CD14-positive monocyte (primary cell): ENCODE measurements around the gene SNRNP27. TPM values are rescaled to one million over a fixed set of nuclear protein-coding genes. Genes with fewer than 3 reads are reported as not detected.

Source experiments
- DNase-seq, 3 donors: peaks; one replicate each; pipeline ENCODE4 v3.0.0-alpha.2; 2011 to 2022
- H2AFZ ChIP-seq: 2 replicates; pipeline ENCODE4 v1.6.0; 2012; ENCODE audit warnings: mild to moderate bottlenecking, low read depth, low read length, inconsistent platforms; ENCODE audit not compliant: insufficient read depth, poor library complexity, severe bottlenecking
- H3K27ac ChIP-seq, 2 donors: 1 replicate in 1 of 2; 2 replicates in 1 of 2; pipeline ENCODE4 v1.5.1; 2012 to 2013; ENCODE audit warnings: low read length in 2 of 2, control low read depth in 1 of 2, inconsistent platforms in 1 of 2, low read depth in 1 of 2, mild to moderate bottlenecking in 1 of 2
- H3K27me3 ChIP-seq, 2 donors: one replicate each; pipeline versions ENCODE4 v1.6.0 to v1.6.1; 2011 to 2013; ENCODE audit warnings: low read length in 2 of 2; ENCODE audit not compliant: control insufficient read depth in 2 of 2, insufficient read depth in 2 of 2
- H3K36me3 ChIP-seq, 2 donors: replicated peaks in 1 of 2; 1 replicate in 1 of 2; 2 replicates in 1 of 2; pipeline versions ENCODE4 v1.5.1 to v1.6.1; 2012 to 2013; ENCODE audit warnings: low read length in 2 of 2, control low read depth in 1 of 2, inconsistent platforms in 1 of 2, mild to moderate bottlenecking in 1 of 2; ENCODE audit not compliant: insufficient read depth in 2 of 2, control insufficient read depth in 1 of 2
- H3K4me1 ChIP-seq, 2 donors: 1 replicate in 1 of 2; 2 replicates in 1 of 2; pipeline versions ENCODE4 v1.5.1 to v1.6.1; 2012 to 2013; ENCODE audit warnings: low read length in 2 of 2, control low read depth in 1 of 2, inconsistent platforms in 1 of 2, mild to moderate bottlenecking in 1 of 2, moderate library complexity in 1 of 2; ENCODE audit not compliant: insufficient read depth in 2 of 2, control insufficient read depth in 1 of 2
- H3K4me2 ChIP-seq: replicated peaks from 2 replicates; pipeline ENCODE3; 2012; ENCODE audit warnings: low read length, moderate library complexity, mild to moderate bottlenecking; ENCODE audit not compliant: poor library complexity, severe bottlenecking; ENCODE audit errors: extremely low read depth
- H3K4me3 ChIP-seq, 3 experiments: fragments of 200-600 bp in 1 of 3; sonication (generic) in 1 of 3; replicated peaks in 1 of 3; 1 replicate in 2 of 3; 2 replicates in 1 of 3; pipeline ENCODE4 v1.5.1; 2011 to 2013; ENCODE audit warnings: low read length in 3 of 3, mild to moderate bottlenecking in 3 of 3, control low read depth in 2 of 3, low read depth in 2 of 3, inconsistent platforms in 1 of 3, moderate library complexity in 1 of 3
- H3K79me2 ChIP-seq: 2 replicates; pipeline ENCODE4 v1.6.0; 2012; ENCODE audit warnings: mild to moderate bottlenecking, control low read depth, inconsistent platforms, low read length, moderate library complexity; ENCODE audit not compliant: insufficient read depth
- H3K9ac ChIP-seq: 2 replicates; pipeline ENCODE4 v1.6.0; 2017; ENCODE audit warnings: low read length, mild to moderate bottlenecking; ENCODE audit not compliant: insufficient read depth, poor library complexity, severe bottlenecking
- H3K9me3 ChIP-seq, 2 donors: replicated peaks in 1 of 2; 1 replicate in 1 of 2; 2 replicates in 1 of 2; pipeline versions ENCODE4 v1.5.1 to v1.6.1; 2012 to 2013; ENCODE audit warnings: low read length in 2 of 2, control low read depth in 1 of 2; ENCODE audit not compliant: control insufficient read depth in 1 of 2, insufficient read depth in 1 of 2
- H4K20me1 ChIP-seq: 2 replicates; pipeline ENCODE4 v1.6.0; 2012; ENCODE audit warnings: mild to moderate bottlenecking, low read length, control low read depth, moderate library complexity; ENCODE audit not compliant: insufficient read depth
- H3K27ac Mint-ChIP-seq, 7 donors: one replicate each; pipeline ENCODE4 v1.8.0; 2020; ENCODE audit warnings: mild to moderate bottlenecking in 7 of 7, mixed read lengths in 7 of 7, moderate library complexity in 6 of 7, inconsistent platforms in 2 of 7
- H3K27me3 Mint-ChIP-seq, 3 donors: one replicate each; pipeline ENCODE4 v1.8.0; 2021 to 2022; ENCODE audit warnings: low read depth in 3 of 3, mild to moderate bottlenecking in 3 of 3, mixed read lengths in 3 of 3, moderate library complexity in 3 of 3, inconsistent platforms in 1 of 3
- H3K36me3 Mint-ChIP-seq, 2 donors: one replicate each; pipeline ENCODE4 v1.8.0; 2020; ENCODE audit warnings: mixed read lengths in 2 of 2, inconsistent platforms in 1 of 2, mild to moderate bottlenecking in 1 of 2
- H3K4me1 Mint-ChIP-seq: one replicate; pipeline ENCODE4 v1.8.0; 2020; ENCODE audit warnings: mild to moderate bottlenecking, mixed read lengths
- H3K4me3 Mint-ChIP-seq, 2 donors: one replicate each; pipeline ENCODE4 v1.8.0; 2020; ENCODE audit warnings: mild to moderate bottlenecking in 2 of 2, mixed read lengths in 2 of 2, moderate library complexity in 1 of 2
- H3K9me3 Mint-ChIP-seq, 7 donors: one replicate each; pipeline ENCODE4 v1.8.0; 2020 to 2022; ENCODE audit warnings: mixed read lengths in 7 of 7, mild to moderate bottlenecking in 6 of 7, moderate library complexity in 6 of 7, inconsistent platforms in 2 of 7
- CTCF ChIP-seq: fragments of 200-600 bp; IDR thresholded peaks from one replicate; pipeline ENCODE4 v1.8.0; 2022; ENCODE audit warnings: antibody characterized with exemption, mild to moderate bottlenecking
- WGBS: methylation state at CpG from one replicate; pipeline ENCODE4 v1.1.5; 2013; ENCODE audit warnings: missing lambda C conversion rate; ENCODE audit not compliant: insufficient coverage; 5-methylcytosine and 5-hydroxymethylcytosine counted together
- intact Hi-C, 2 donors: fragments of 100-400 bp; cut with micrococcal nuclease; formaldehyde crosslinking; loops; one replicate each; pipeline versions ENCODE4 v1.15.0 to v1.15.1; 2023
- polyA plus RNA-seq, 3 donors: library from polyadenylated mRNA; depleted of rRNA in 1 of 3; unstranded in 2 of 3; stranded (reverse) in 1 of 3; fragments of 300-500 nt in 2 of 3; fragments of >200 nt in 1 of 3; fragmentation: Illumina TruSeq in 2 of 3; gene quantifications; 1 replicate in 2 of 3; 2 replicates in 1 of 3; pipeline ENCODE4 v1.2.3, GENCODE V29; 2012 to 2021

The SNRNP27 gene
- polyA plus RNA-seq, 3 donors = 15.6 to 54.8 (median 47.4) TPM

- TF ChIP-seq CTCF = no peak
- Histone ChIP-seq H3K9me3 (no peaks in the 10 kb centered on the region), H3K79me2 (peaks cover 58% of the 10 kb centered on the region), H3K27me3 (no peaks in the 10 kb centered on the region), H3K4me2 (peak within 1 kb of the TSS; percentile 77), H3K9ac (peak within 1 kb of the TSS; percentile 92), H2AFZ (peak within 1 kb of the TSS; percentile 66), H4K20me1 (peaks cover 18% of the 10 kb centered on the region), H3K4me1 (peaks cover 37 to 51% of the 10 kb centered on the region in 2 donors), H3K4me3 (peak within 1 kb of the TSS; percentile 85 to 98 (median 88)), H3K36me3 (peaks cover 24 to 36% of the 10 kb centered on the region in 2 donors), H3K27ac (peak within 1 kb of the TSS; percentile 92 to 97)
- WGBS = under 1% methylated on average over 76 of the region's 81 CpGs
- Mint-ChIP-seq H3K36me3 (peaks cover 36 to 47% of the 10 kb centered on the region in 2 donors), H3K27me3 (no peaks in the 10 kb centered on the region), H3K9me3 (peaks cover 0 to 2% (median 0%) of the 10 kb centered on the region in 7 donors), H3K4me3 (peak within 1 kb of the TSS; percentile 86 to 90), H3K4me1 (peaks cover 29% of the 10 kb centered on the region), H3K27ac (peak within 1 kb of the TSS; percentile 91 to 96 (median 95))
- intact Hi-C loops = loop anchor here (1.0 to 5.0 kb wide), 7 partner anchors 32 to 387 kb away; partner anchors contain the start of genes FAM136A (in 2 of the 2), PCBP1 (in 2 of the 2) and C2orf42 (in 1 of the 2)
- DNase-seq = peak in 2 of 3 donors; percentile 21 to 43
These were observed 21.5 kb downstream of the SNRNP27 start, which contains the start of gene MXD1 for GRCh38 chr2:69914950-69915945. TSS of gene MXD1 (plus strand) at chr2:69915109. CDS start at chr2:69915331, 222 bp downstream.

GRCh38 chr2:69916106-69916505 is 22.4 kb downstream of the SNRNP27 start:
- peak overlapping the region in 1 of 2 donors; percentile 90 for H3K27ac ChIP-seq
- H3K4me2 ChIP-seq = peak overlapping the region; percentile 77
- DNase-seq = no peak
- H3K36me3 ChIP-seq = peaks cover 27 to 36% of the 10 kb centered on the region in 2 donors
- WGBS = no CpG with 5 or more reads among the region's 2 CpGs
- peak overlapping the region; percentile 70 to 93 (median 88) for H3K27ac Mint-ChIP-seq
- H3K27me3 Mint-ChIP-seq = no peaks in the 10 kb centered on the region
- H4K20me1 ChIP-seq = peaks cover 27% of the 10 kb centered on the region
- peak overlapping the region; percentile 92 for H3K9ac ChIP-seq
- H3K4me3 Mint-ChIP-seq = peak overlapping the region; percentile 86 to 90
- H3K9me3 ChIP-seq = no peaks in the 10 kb centered on the region
- intact Hi-C loops = loop anchor here (2.0 to 5.0 kb wide), 2 partner anchors 17 to 171 kb away; partner anchors contain the start of gene PCBP1 (in 1 of the 2)
- no peak overlapping the region for H2AFZ ChIP-seq
- peaks cover 31% of the 10 kb centered on the region for H3K4me1 Mint-ChIP-seq
- peaks cover 0 to 2% (median 0%) of the 10 kb centered on the region in 7 donors for H3K9me3 Mint-ChIP-seq
- no peak for TF ChIP-seq CTCF
- no peaks in the 10 kb centered on the region for H3K27me3 ChIP-seq
- H3K79me2 ChIP-seq = peaks cover 66% of the 10 kb centered on the region
- H3K4me3 ChIP-seq = peak overlapping the region; percentile 85 to 98 (median 88)
- H3K36me3 Mint-ChIP-seq = peaks cover 43 to 47% of the 10 kb centered on the region in 2 donors
- H3K4me1 ChIP-seq = peaks cover 37 to 51% of the 10 kb centered on the region in 2 donors
